ENCODE measurements around the gene WNT7A.
A peak's percentile ranks its signal among the peaks of the same experiment; 100 is the strongest.

The WNT7A gene

GRCh38 chr3:13896473-13897154 lies 16.7 kb upstream of the WNT7A start:
- peak; percentile 58 for TF ChIP-seq CTCF (IDR thresholded peaks at IDR 0.05; ENCODE audit: low read depth, low read length)
- peak; percentile 65 to 72 for DNase-seq (ENCODE audit: low read depth in 2 of 2)
- H3K4me3 ChIP-seq (replicated peaks in 1 of 2; ENCODE audit: low read depth in 2 of 2, low read length in 2 of 2) = no peak overlapping the region

GRCh38 chr3:13895155-13896105 lies 15.6 kb upstream of the WNT7A start:
- peak overlapping the region; percentile 46 to 51 for H3K4me3 ChIP-seq (replicated peaks in 1 of 2; ENCODE audit: low read depth in 2 of 2, low read length in 2 of 2)
- DNase-seq (ENCODE audit: low read depth in 2 of 2) = peak; percentile 77 to 88
- no peak for TF ChIP-seq CTCF (IDR thresholded peaks at IDR 0.05; ENCODE audit: low read depth, low read length)

GRCh38 chr3:13894807-13895154 lies 14.9 kb upstream of the WNT7A start:
- H3K4me3 ChIP-seq (replicated peaks in 1 of 2; ENCODE audit: low read depth in 2 of 2, low read length in 2 of 2) = peak overlapping the region; percentile 46 to 51
- TF ChIP-seq CTCF (IDR thresholded peaks at IDR 0.05; ENCODE audit: low read depth, low read length) = no peak

GRCh38 chr3:13894096-13894806 lies 14.4 kb upstream of the WNT7A start:
- no peak overlapping the region for H3K4me3 ChIP-seq (replicated peaks in 1 of 2; ENCODE audit: low read depth in 2 of 2, low read length in 2 of 2)
- no peak for DNase-seq (ENCODE audit: low read depth in 2 of 2)
- TF ChIP-seq CTCF (IDR thresholded peaks at IDR 0.05; ENCODE audit: low read depth, low read length) = no peak

More at GRCh38 chr3:13894807-13895154, 14.9 kb upstream of the WNT7A start:
- DNase-seq (ENCODE audit: low read depth in 2 of 2) = no peak

- no peak for TF ChIP-seq CTCF (IDR thresholded peaks at IDR 0.05; ENCODE audit: low read depth, low read length)
- no peak overlapping the region for H3K4me3 ChIP-seq (replicated peaks in 1 of 2; ENCODE audit: low read depth in 2 of 2, low read length in 2 of 2)
Observed at GRCh38 chr3:13892304-13892703, 12.4 kb upstream of the WNT7A start.

GRCh38 chr3:13891492-13892073 lies 11.7 kb upstream of the WNT7A start:
- TF ChIP-seq CTCF (IDR thresholded peaks at IDR 0.05; ENCODE audit: low read depth, low read length) = no peak
- no peak for DNase-seq (ENCODE audit: low read depth in 2 of 2)
- no peak overlapping the region for H3K4me3 ChIP-seq (replicated peaks in 1 of 2; ENCODE audit: low read depth in 2 of 2, low read length in 2 of 2)

More at GRCh38 chr3:13892304-13892703, 12.4 kb upstream of the WNT7A start:
- no peak for DNase-seq (ENCODE audit: low read depth in 2 of 2)

All from cardiac fibroblast (primary cell).